GM21737 (cell line): ENCODE measurements around the gene CDPF1.

ENCODE experiments used
- ATAC-seq: cut with Tn5 transposase; IDR thresholded peaks from one replicate; pipeline ENCODE4 v1.9.1; 2021; ENCODE audit warnings: mild to moderate bottlenecking, moderate library complexity; ENCODE audit not compliant: unreplicated experiment

CDPF1 gene

GRCh38 chr22:46259374-46259773 lies 9.3 kb upstream of the CDPF1 start:
- ATAC-seq: no peak

GRCh38 chr22:46256358-46256958 lies 6.4 kb upstream of the CDPF1 start:
- no peak for ATAC-seq

- no peak for ATAC-seq
Measured at GRCh38 chr22:46251816-46252380, 1.8 kb upstream of the CDPF1 start.

GRCh38 chr22:46251266-46251665 lies 1.2 kb upstream of the CDPF1 start:
- no peak for ATAC-seq

- no peak for ATAC-seq
Measured at GRCh38 chr22:46250783-46251125, 661 bp upstream of the CDPF1 start.

GRCh38 chr22:46247443-46247975 lies 2.6 kb downstream of the CDPF1 start:
- no peak for ATAC-seq

GRCh38 chr22:46246178-46246577 lies 3.9 kb downstream of the CDPF1 start:
- ATAC-seq: no peak

- ATAC-seq: no peak
Measured at GRCh38 chr22:46245511-46245910, 4.6 kb downstream of the CDPF1 start.

- no peak for ATAC-seq
Measured at GRCh38 chr22:46244771-46245170, 5.3 kb downstream of the CDPF1 start.

- ATAC-seq: no peak
Measured at GRCh38 chr22:46242076-46242475, 8.0 kb downstream of the CDPF1 start.

- no peak for ATAC-seq
Measured at GRCh38 chr22:46241396-46242007, 8.6 kb downstream of the CDPF1 start.

GRCh38 chr22:46240907-46241306 lies 9.2 kb downstream of the CDPF1 start:
- ATAC-seq: no peak

GRCh38 chr22:46240506-46240905 lies 9.6 kb downstream of the CDPF1 start:
- ATAC-seq: no peak

- no peak for ATAC-seq
Measured at GRCh38 chr22:46240073-46240472, 10.0 kb downstream of the CDPF1 start.

GRCh38 chr22:46239261-46240048 lies 10.6 kb downstream of the CDPF1 start:
- ATAC-seq: no peak

GRCh38 chr22:46238541-46238940 lies 11.6 kb downstream of the CDPF1 start:
- no peak for ATAC-seq

- ATAC-seq: no peak
Measured at GRCh38 chr22:46237453-46238124, 12.5 kb downstream of the CDPF1 start.

GRCh38 chr22:46234969-46235368 lies 15.1 kb downstream of the CDPF1 start:
- ATAC-seq: no peak

GRCh38 chr22:46233231-46233630 lies 16.9 kb downstream of the CDPF1 start:
- ATAC-seq: no peak

- no peak for ATAC-seq
Measured at GRCh38 chr22:46230262-46230901, 19.7 kb downstream of the CDPF1 start.

- no peak for ATAC-seq
Measured at GRCh38 chr22:46229701-46230100, 20.4 kb downstream of the CDPF1 start.
